ENCODE results near the gene CMTM8.
A peak's percentile ranks its signal among the peaks of the same experiment; 100 is the strongest.

The CMTM8 gene

GRCh38 chr3:32337505-32337904 lies 99.0 kb downstream of the CMTM8 start:
- no peak for DNase-seq (ENCODE audit: low read depth in 2 of 2)

- DNase-seq (ENCODE audit: low read depth in 2 of 2): peak in 1 of 2 donors; percentile 1
Measured at GRCh38 chr3:32340039-32340438, 101.6 kb downstream of the CMTM8 start.

- no peak for DNase-seq (ENCODE audit: low read depth in 2 of 2)
Measured at GRCh38 chr3:32340611-32341365, 102.3 kb downstream of the CMTM8 start.

- DNase-seq (ENCODE audit: low read depth in 2 of 2): no peak
Measured at GRCh38 chr3:32347343-32348125, 109.1 kb downstream of the CMTM8 start.

DNA sequence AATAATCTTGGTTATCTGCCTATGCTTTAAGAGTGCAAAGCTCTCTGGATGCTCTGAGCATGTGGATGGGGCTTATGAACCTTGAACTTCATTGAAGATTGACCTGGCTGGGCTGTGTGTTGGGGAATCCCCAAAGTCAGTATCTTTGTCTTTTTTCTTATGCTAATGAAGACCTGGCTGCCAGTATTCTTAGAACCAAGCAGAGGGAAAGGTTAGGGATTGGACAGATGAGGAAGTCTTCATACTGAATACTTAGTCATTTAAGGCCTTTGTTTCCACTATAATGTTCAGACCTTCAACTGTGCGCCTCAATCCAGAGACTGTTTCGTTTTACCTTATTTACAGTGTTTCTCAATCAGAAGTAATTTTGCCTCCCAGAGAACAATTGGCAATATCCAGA lies 110.7 kb downstream of the CMTM8 start:
- no peak for DNase-seq (ENCODE audit: low read depth in 2 of 2)

DNA sequence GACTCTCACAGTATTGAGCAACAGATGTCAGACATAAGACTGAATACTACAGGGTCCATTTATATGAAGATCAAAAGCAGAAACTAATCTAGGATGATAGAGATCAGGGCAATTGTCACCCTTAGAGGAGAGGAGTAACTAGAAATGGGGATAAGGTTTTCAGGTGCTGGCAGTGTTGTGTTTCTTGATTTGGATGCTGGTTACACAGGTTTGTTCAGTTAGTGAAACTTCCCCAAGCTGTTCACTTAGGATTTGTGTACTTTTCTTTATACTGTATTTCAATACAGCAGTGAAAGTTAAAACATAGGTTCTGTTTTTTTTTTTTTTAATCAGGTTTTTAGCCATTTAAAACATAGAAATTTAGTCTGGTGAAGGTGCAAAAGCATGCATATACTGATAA lies 114.1 kb downstream of the CMTM8 start:
- DNase-seq (ENCODE audit: low read depth in 2 of 2): no peak

GRCh38 chr3:32353351-32353750 lies 114.9 kb downstream of the CMTM8 start:
- DNase-seq (ENCODE audit: low read depth in 2 of 2): no peak

GRCh38 chr3:32354362-32354778 lies 115.9 kb downstream of the CMTM8 start:
- no peak for DNase-seq (ENCODE audit: low read depth in 2 of 2)

DNA sequence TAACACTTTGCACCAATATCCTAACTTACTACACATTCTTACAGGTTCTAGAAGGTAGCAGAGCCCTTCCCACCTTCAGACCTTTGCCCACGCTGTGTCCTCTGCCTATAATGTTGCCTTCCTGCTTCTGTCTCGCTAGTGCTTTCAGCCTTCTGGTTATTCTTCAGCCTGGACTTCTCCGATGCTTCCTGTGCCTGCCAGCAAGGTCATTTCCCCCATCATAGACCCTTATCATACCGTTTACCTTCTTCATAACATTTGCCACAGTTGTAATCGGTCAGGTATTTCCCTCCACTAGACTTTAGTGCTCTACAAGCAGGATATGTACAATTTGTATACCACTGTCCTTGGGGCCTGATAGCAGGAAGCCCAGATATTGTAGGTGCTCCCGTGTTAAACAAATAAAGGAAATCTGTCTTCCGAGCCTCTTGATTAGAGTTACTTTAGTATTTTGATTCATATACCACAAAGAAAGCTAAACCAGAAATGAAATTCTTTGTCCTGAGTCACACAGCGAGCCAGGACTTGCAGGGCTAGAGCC lies 117.3 kb downstream of the CMTM8 start:
- no peak for DNase-seq (ENCODE audit: low read depth in 2 of 2)

DNA sequence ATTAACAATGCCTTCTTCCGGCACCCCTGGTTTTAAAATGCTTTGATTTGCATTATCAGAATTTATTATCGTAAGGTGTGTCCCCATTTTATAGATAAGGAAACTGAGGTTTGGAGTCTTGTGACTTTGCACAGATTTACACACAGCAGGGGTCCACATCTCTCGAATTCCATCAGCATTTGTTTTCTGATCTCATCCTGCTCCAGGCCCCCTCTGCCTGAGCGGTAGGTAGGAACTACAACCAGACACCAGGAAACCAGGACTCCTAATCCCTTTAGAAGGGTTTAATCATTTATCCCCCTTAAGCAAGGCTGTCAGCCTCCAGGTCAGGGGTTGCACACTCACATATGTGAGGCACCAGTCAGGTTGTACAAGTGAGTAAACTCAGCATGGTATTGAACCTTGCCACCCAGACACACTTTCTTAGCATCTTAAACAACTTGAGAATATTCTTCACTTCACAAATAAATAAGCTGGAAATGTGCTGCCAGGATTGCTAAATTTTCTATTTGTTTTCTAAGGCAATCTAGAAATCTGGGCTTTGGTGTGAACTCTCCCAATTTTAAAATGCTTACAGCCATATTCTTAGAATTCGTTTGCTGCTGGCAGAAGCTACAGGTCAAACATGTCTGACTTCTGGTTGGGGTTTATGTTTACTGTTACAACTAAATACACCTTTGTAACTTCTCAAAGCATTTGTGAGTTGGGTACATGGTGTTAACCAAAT lies 121.4 kb downstream of the CMTM8 start:
- DNase-seq (ENCODE audit: low read depth in 2 of 2): no peak

- DNase-seq (ENCODE audit: low read depth in 2 of 2): no peak
Measured at GRCh38 chr3:32360493-32360827, 122.0 kb downstream of the CMTM8 start.

GRCh38 chr3:32366638-32367397 lies 128.3 kb downstream of the CMTM8 start:
- DNase-seq (ENCODE audit: low read depth in 2 of 2): no peak

- no peak for DNase-seq (ENCODE audit: low read depth in 2 of 2)
Measured at GRCh38 chr3:32367442-32367841, 129.0 kb downstream of the CMTM8 start.

DNA sequence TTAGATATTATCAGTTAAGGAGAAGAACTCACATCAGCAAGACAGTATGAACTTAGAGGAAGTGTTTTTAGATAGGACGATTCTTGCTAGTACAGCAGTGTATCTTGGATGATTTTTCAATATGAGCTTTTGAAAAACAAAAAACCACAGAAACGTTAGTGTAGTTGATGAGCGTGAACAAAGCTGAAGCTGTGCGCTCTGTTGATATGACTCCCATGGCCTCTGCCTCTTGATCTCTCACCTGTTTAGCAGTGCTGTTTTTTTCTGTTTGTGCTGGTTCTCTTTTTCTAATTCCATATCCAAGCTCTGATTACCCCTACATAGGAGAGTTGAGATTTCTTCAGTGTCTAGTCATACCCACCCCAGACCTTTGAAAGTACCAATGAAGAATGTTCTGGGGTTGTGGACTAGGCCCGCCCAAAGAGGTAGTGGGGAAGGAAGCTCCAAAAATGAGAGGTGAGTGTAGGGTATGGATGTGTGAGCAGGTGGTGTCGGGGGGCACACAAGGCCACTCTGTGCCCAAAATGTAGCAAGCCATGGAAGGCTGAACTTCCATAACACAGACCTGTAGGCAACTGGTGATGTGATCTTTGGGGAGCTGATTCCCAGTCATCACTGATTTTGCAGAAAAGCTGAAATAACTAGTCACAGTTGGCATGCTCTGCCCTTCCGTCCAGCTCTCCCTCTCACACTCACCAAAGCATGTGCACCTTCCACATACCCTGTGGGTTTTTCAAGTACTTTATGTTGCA lies 133.2 kb downstream of the CMTM8 start:
- no peak for DNase-seq (ENCODE audit: low read depth in 2 of 2)

DNA sequence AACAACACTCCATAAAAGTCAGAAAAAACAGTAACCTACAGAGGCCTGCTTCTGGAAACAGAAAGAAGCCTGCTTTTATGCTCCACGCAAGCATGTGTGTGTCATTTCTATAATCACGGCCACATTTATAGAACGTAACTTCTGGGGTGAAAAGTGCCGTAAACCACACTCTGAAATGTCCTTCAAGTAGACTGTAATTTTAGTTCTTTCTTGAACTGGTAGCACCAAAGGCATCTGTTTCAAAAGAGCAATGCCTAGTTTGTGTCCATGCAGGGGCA lies 133.7 kb downstream of the CMTM8 start:
- no peak for DNase-seq (ENCODE audit: low read depth in 2 of 2)

GRCh38 chr3:32373276-32373675 lies 134.8 kb downstream of the CMTM8 start:
- DNase-seq (ENCODE audit: low read depth in 2 of 2): no peak

DNA sequence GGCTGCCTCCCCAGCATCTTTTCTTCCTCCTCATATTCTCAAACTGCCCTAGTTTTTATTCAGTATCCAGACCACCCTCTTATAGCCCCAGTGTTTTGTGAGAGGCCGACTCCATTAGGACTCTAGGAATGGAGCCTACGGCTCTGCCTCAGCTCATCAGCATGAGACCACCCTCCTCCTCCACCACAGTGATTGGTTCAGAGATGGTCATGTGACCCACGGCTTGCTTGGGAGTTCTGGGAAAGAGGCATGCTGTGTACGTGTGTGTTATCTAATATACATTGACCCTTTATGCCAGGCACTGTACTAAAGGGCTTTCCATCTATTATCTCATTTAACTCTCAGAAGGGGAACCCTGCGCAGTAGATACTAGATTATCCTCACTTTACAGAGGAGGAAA lies 135.4 kb downstream of the CMTM8 start:
- no peak for DNase-seq (ENCODE audit: low read depth in 2 of 2)

DNA sequence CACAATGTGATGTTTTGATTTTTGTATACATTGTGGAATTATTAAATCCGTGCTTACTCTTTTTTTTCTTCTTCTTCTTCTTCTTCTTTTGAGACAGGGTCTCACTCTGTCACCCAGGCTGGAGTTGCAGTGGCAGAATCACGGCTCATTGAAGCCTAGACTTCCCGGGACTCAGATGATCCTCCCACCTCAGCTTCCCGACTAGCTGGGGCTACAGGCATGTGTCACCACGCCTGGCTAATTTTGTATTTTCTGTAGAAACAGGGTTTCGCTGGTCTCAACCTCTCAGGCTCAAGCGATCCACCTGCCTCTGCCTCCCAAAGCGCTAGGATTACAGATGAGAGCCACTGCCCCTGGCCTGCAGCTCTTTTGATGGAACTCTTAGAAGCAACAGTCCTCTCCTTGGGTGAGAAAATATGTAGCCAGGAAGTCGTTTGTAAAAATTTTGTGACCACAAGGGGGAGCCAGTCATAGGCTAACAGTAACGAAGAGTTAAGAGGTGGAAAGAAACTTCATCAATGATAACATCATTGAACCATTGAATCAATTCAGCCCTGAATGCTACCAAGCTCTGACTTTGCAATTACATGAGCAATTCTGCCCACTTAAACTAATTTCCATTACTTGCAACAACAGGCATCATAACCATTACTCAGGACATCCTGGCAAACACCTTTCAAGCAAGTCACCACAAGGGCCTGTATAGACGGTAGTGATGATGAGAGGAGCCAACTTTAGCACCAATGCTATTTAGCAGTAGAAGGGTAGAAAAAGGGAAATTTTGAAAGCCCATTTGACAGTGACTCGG lies 136.5 kb downstream of the CMTM8 start:
- DNase-seq (ENCODE audit: low read depth in 2 of 2): peak; percentile 19 to 38

GRCh38 chr3:32375596-32375930 lies 137.1 kb downstream of the CMTM8 start:
- no peak for DNase-seq (ENCODE audit: low read depth in 2 of 2)

DNA sequence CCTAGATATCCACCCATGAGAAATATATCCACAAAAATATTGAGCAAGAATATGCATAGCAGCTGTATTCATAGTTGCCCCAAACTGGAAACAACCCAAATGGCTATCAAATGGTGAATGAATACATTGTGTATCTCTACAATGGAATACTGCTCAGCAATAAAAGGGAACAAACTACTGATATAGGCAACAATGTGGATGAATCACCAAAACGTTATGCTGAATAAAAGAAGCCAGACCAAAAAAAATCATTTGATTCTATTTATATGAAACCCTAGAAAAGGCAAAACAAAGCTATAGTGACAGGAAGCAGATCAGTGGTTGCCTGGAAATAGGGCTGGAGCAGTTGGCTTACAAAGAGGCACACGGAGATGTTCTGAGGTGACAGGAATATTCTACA lies 137.6 kb downstream of the CMTM8 start:
- no peak for DNase-seq (ENCODE audit: low read depth in 2 of 2)

All from stimulated activated CD8-positive, alpha-beta memory T cell treated with anti-CD3 and anti-CD28 coated beads, Interleukin-7, amount 100 ng/mL, for 1 hour (primary cell).